IPS-NIHi7 (cell line): ENCODE data around the gene TEX2.

ENCODE experiments used
- DNase-seq: peaks from one replicate; pipeline ENCODE4 v3.0.0; 2012; ENCODE audit warnings: mixed read lengths; ENCODE audit errors: extremely low spot score

Gene TEX2

DNA sequence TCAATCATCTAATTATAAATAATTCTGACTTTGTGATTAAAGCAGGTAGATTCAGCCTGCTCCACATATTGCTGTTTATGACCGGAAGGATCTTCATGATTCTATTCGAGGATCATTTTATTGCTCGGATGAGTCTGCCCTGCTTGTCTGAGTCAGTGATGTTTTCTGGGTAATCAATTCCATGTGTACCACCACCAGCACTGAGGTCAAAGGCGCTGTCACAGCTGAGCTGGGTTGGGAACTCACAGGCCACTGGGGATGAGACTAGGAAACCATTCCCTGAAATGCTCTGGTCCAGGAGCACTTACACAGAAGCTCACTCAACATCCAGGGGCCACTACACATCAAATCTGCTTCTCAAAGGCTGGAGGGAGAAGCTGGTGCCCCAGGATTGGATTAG, 102.7 kb downstream of the TEX2 start:
- no peak for DNase-seq

- DNase-seq = no peak
These were observed 104.0 kb downstream of the TEX2 start for GRCh38 chr17:64158831-64159590.

DNA sequence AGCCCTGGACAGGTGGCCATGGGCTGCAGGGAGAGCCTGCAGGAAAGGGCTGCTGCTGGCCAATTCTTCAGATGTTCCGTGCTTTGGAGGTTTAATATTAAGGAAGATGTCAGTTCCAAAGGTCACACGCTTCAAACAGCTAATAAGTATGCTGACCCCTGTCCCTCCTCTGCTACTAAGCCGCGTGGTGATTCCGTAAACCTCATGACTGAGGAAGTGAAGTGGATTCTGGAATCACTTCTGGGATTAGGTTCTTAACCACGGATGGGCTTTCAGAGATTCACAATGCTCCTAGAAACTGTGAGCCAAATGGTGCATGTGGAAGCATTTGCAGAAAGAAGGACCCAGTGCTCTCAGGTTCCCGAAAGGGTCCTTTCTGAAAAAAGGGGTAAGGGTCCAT, 104.7 kb downstream of the TEX2 start:
- DNase-seq = no peak

DNA sequence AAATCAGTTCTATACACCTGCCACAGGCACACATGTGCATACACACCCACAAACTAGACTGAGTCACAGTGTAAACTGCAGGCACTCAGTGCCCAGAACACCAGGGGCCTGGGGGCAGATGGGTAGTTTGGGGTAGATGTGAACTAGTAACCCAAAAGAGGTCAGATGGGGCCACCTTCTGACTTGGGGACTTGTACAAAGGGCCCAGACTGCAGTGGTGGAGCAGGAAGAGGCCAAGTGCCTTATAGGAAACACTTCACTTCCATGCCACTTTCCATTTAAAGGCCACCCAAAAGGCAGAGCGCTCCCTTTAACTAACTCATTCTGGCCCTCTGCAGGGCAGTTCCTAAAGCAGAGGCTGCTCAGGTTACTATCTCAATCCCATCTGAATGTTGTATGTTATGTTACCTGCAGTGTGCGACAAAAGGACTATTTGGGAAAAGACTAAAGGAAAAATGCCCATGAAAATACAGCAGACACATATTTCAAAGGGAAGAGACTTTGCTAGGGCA, 105.3 kb downstream of the TEX2 start:
- no peak for DNase-seq

DNA sequence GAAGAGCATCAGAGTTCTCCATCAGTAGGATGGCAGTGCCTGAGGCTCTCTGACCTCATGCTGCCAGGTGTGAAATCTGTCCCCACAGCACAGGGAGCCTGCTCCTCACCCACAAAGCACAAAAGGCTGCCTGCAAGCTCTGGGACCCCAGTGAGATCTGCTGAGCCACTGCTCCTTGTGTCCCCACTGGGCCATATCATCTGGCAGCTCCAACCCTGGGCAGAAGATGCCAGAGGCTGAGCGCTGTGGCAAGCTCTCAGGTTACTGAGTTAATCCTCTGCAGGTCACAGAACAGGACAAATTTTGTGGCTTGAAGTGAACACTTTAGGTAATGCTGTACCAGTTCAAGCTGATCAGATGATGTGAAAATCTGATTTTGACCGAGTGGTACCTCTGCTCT, 106.4 kb downstream of the TEX2 start:
- no peak for DNase-seq

- no peak for DNase-seq
These were observed 107.1 kb downstream of the TEX2 start for GRCh38 chr17:64155751-64156544.

- no peak for DNase-seq
These were observed 107.9 kb downstream of the TEX2 start for GRCh38 chr17:64155129-64155528.

DNA sequence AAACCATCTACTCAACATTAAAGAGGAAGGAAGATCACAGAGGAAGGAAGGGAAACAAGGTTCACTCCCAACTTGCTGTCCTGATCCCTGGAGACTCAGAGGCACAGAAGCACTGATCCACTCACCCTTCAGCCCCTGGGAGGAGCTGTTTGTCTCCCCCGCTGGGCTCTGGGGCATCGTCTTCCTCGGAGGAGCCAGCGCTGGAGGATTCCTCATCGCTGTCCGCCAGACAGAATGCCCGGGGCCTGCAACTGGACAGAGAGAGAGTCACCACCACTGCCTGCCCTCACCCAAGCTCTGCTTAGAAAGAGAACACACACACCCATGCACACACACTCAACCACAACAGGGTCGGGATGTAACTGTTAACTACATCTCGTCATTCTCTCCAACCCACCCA, 108.3 kb downstream of the TEX2 start:
- peak; percentile 48 for DNase-seq

DNA sequence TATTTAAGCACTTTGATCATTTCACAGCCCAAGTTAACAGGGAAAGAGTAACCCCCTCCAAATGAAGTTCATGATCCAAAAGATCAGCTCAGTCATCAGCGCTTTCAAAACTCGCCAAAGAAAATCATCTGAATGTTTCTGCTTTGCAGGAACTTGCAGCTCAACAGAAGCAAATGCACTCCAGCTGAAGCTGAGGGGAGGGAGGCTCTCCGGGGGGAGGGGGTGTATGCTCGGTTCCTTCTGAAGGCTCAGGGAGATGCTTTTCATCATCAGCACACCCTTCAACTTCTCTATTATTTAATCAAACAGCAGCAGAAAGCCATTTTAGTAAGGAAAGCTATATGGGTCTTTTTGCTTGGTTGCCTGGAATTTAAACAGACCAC, 108.8 kb downstream of the TEX2 start:
- no peak for DNase-seq

DNA sequence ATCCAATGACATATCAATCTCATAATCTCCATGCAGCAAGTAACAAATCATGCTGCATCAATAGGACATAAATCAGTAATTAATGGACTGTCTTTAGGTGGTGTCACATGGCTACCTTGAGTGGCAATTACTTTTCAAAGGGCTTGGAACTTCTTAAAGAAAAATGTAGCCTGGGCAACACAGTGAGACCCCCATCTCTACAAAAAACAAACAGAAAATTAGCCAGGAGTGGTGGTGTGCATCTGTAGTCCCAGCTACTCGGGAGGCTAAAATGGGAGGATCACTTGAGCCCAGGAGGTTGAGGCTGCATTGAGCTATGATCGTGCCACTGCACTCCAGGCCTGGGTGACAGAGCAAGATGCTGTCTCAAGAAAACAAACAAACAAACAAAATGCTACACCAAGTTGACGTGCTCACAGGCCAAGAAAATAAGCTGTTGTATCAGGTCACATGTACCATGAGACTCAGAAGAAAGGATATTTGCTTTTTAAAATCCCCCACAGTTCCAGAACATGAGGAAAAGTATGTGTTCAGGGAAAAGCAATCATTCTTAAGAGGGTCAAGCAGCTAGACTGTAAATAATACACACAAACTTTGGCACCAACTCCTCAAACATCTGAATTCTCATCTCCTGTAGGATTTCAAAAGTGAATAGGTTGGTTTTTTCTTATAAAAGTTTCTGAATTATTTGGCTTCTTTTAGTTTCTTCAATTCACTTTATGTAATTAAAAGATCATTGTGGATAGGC, 109.3 kb downstream of the TEX2 start:
- DNase-seq = no peak

GRCh38 chr17:64152428-64153125, 110.5 kb downstream of the TEX2 start:
- no peak for DNase-seq

GRCh38 chr17:64151016-64151368, 112.1 kb downstream of the TEX2 start:
- no peak for DNase-seq

GRCh38 chr17:64150237-64151015, 112.6 kb downstream of the TEX2 start:
- no peak for DNase-seq

DNA sequence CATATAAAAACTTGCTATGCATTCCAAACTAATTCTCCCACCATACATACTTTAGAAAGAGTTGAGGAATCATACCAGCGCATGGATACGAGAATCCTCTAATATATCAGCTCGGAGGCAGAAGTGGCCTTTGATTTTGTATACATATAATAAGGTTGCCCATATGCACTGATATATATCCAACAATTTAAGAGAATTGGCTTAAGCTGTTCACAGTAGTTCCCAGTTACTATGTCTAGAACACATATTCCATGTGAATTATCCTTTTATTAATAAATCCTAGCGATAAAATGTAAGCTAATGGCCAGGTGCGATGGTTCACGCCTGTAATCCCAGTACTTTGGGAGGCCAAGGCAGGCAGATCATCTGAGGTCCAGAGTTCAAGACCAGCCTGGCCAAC, 113.9 kb downstream of the TEX2 start:
- no peak for DNase-seq

- no peak for DNase-seq
These were observed 114.4 kb downstream of the TEX2 start for GRCh38 chr17:64148699-64149098.

GRCh38 chr17:64148017-64148631, 114.9 kb downstream of the TEX2 start:
- no peak for DNase-seq

- DNase-seq = no peak
These were observed 115.7 kb downstream of the TEX2 start for GRCh38 chr17:64147110-64148016.

DNA sequence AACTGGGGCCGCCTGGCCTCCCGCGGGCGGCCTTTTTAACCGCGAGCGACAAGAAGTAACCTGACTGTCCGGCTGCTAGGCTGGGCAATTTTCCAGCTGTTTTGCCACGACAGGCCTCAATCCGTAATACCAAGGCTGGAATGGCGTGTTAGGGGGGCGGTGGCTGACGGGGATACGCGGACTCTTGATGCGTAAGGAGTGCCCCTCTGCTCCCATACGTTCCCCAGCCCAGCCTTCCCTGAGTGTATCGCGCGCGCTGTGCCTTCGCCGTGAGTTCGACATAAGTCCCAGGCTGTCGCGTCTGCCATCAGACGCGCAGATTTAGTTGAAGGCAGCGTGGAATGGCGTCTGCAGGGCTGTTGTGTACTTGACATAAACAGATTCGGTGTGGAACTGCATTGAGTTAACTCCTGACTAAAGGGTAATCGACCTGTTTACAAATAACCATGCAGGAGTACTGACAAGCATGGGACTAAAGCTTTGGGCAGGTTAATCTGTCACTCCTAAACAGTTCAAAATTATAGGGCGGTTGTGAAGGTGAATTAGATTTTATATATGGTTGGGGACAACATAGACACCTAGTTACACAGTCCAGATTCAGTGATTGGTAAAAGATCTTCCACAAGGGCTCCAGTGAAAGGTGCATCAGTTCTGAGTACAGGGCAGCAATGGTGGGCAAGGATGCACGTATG, 116.5 kb downstream of the TEX2 start:
- DNase-seq = no peak
